Measurements from ENCODE around the gene GJD3.

DNA sequence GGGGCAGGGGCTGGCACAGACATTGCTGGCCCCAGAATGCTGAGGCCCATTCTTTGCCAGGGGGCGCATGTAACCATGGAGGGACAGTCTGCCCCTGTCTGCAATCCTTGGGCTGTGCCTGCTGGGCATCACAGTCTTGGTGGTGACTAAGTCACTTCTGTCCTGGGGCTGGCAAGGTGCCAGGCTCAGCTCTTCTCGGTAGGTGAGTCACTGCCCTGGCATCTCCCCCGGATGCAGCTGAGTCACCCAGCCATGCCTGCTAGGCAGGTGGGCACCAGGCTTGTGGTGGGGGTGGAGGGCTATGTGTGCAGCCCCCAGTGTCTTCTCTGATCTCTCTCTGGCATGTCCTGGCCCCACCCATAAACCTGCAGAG, 50.0 kb downstream of the GJD3 start:
- TF ChIP-seq, protein P1, sequence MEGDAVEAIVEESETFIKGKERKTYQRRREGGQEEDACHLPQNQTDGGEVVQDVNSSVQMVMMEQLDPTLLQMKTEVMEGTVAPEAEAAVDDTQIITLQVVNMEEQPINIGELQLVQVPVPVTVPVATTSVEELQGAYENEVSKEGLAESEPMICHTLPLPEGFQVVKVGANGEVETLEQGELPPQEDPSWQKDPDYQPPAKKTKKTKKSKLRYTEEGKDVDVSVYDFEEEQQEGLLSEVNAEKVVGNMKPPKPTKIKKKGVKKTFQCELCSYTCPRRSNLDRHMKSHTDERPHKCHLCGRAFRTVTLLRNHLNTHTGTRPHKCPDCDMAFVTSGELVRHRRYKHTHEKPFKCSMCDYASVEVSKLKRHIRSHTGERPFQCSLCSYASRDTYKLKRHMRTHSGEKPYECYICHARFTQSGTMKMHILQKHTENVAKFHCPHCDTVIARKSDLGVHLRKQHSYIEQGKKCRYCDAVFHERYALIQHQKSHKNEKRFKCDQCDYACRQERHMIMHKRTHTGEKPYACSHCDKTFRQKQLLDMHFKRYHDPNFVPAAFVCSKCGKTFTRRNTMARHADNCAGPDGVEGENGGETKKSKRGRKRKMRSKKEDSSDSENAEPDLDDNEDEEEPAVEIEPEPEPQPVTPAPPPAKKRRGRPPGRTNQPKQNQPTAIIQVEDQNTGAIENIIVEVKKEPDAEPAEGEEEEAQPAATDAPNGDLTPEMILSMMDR (conservative IDR thresholded peaks at IDR 0.05): no peak
- TF ChIP-seq EZH2 (IDR thresholded peaks at IDR 0.05; ENCODE audit: low read depth): no peak

Data from PC-9 (cell line).